Thyroid gland (tissue), 4 donors: ENCODE measurements around the gene LCP1.

ENCODE experiments used
- POLR2A ChIP-seq, 2 donors: fragments of 450-650 bp; IDR thresholded peaks; one replicate each; pipeline ENCODE4 v1.6.1; 2017; ENCODE audit warnings: antibody characterized with exemption in 2 of 2, mild to moderate bottlenecking in 2 of 2, moderate library complexity in 1 of 2
- TF ChIP-seq, protein P1 (sequence below), 6 experiments: fragments of 200-600 bp in 3 of 6; fragments of 450-650 bp in 3 of 6; sonication (generic) in 3 of 6; IDR thresholded peaks; one replicate each; pipeline ENCODE4 v1.5.1; 2016 to 2019; ENCODE audit warnings: antibody characterized with exemption in 6 of 6, mild to moderate bottlenecking in 2 of 6, inconsistent platforms in 1 of 6, moderate library complexity in 1 of 6

DNA sequence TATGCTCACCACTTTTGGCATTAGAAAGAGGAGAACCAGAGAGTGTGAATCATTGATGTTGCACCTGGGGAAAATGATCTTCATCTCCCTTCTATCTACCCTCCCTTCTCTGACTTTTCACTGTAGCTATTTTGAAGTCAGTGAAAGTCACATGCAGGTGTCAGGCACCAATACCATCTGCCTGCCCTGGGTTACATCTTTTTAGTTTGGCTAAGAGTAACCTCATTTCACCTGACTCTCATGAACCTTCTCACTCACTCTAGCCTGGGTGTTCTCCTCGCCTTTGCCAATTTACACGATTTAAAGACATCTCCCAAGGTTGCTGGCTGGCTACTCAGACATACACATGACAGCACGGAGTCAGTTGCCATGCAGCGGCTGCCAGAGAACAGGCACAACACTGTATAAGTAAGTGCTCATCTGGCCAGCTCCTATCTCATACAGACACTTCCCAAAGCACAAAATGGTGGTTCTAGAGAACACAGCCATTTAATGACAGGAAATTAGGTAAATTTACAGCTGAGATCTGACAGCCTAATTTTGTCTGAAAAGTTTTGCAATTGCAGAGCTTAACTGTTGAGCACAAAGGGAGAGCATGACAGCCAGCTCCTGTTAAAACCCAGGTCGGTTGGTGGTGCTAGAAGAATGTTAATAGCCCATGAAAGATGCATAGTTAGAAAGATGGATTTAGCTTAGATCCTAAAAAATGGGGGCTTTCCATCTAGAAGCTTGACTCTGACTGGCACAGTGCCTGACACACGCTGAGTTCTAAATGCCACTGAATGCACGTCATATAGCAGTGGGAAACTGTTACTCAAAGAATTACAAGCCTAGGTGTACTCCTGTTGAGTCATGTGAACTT, 32.5 kb downstream of the LCP1 start:
- TF ChIP-seq, protein P1, sequence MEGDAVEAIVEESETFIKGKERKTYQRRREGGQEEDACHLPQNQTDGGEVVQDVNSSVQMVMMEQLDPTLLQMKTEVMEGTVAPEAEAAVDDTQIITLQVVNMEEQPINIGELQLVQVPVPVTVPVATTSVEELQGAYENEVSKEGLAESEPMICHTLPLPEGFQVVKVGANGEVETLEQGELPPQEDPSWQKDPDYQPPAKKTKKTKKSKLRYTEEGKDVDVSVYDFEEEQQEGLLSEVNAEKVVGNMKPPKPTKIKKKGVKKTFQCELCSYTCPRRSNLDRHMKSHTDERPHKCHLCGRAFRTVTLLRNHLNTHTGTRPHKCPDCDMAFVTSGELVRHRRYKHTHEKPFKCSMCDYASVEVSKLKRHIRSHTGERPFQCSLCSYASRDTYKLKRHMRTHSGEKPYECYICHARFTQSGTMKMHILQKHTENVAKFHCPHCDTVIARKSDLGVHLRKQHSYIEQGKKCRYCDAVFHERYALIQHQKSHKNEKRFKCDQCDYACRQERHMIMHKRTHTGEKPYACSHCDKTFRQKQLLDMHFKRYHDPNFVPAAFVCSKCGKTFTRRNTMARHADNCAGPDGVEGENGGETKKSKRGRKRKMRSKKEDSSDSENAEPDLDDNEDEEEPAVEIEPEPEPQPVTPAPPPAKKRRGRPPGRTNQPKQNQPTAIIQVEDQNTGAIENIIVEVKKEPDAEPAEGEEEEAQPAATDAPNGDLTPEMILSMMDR (IDR thresholded peaks at IDR 0.05): no peak
- TF ChIP-seq POLR2A (IDR thresholded peaks at IDR 0.05): no peak
